GM12878 (cell line): ENCODE data around the gene PLSCR1. TPM values are rescaled to one million over a fixed set of nuclear protein-coding genes. Genes with fewer than 3 reads are reported as not detected.

Experiments used
- ATAC-seq: fragments of 200-7000 bp; cut with Tn5 transposase; 3 replicates; pipeline ENCODE4 v1.9.1; 2020; ENCODE audit warnings: mild to moderate bottlenecking, moderate library complexity
- BruUV-seq: library from RNA; stranded (reverse); fragments of 400-500 nt; replicated peaks from 2 replicates; lab custom pipeline; 2021; lab: Mats Ljungman, UMichigan
- CTCF ChIA-PET: fragments of 300-600 bp; sonication (Branson Sonifier 250); formaldehyde crosslinking; extraction: SDS; loops from one replicate; lab custom pipeline; 2021; ENCODE audit warnings: inconsistent platforms; lab: Yijun Ruan, JAX
- POLR2A ChIA-PET: fragments of 350-600 bp; formaldehyde crosslinking; extraction: SDS; loops from one replicate; lab custom pipeline; 2021; ENCODE audit warnings: inconsistent platforms; lab: Charles Lee
- RAD21 ChIA-PET: fragments of 300-600 bp; sonication (Branson Sonifier 250); formaldehyde crosslinking; loops from one replicate; lab custom pipeline; 2023; ENCODE audit warnings: antibody characterized with exemption; ENCODE audit not compliant: unreplicated experiment; lab: Charles Lee
- SMC1A ChIA-PET: fragments of 300-600 bp; sonication (Branson Sonifier 250); formaldehyde crosslinking; loops from one replicate; lab custom pipeline; 2023; ENCODE audit not compliant: unreplicated experiment, uncharacterized antibody; lab: Charles Lee
- DNase-seq: peaks from one replicate; pipeline ENCODE4 v3.0.0-alpha.2; 2011; ENCODE audit warnings: low read depth, low spot score
- FAIRE-seq: peaks from 3 replicates; lab custom pipeline; 2011; peaks lifted over from hg19 to GRCh38; lab: Jason Lieb, UNC
- H2AFZ ChIP-seq: 2 replicates; pipeline ENCODE4 v1.6.0; 2011; ENCODE audit warnings: low read depth, low read length, control low read depth; ENCODE audit not compliant: control insufficient read depth
- H3K27ac ChIP-seq: 2 replicates; pipeline ENCODE4 v1.5.1; 2011; ENCODE audit warnings: control low read depth; ENCODE audit not compliant: control insufficient read depth, insufficient read depth
- H3K27me3 ChIP-seq, 2 experiments: replicated peaks in 1 of 2; 2 replicates each; pipeline versions ENCODE4 v1.6.0 to v1.6.1; 2011; ENCODE audit warnings: low read length in 1 of 2; ENCODE audit not compliant: control insufficient read depth in 2 of 2, insufficient read depth in 2 of 2
- H3K36me3 ChIP-seq, 2 experiments: 2 replicates each; pipeline ENCODE4 v1.5.1; 2011; ENCODE audit warnings: low read length in 1 of 2; ENCODE audit not compliant: control insufficient read depth in 2 of 2, insufficient read depth in 2 of 2
- H3K4me1 ChIP-seq: 2 replicates; pipeline ENCODE4 v1.6.1; 2011; ENCODE audit warnings: mild to moderate bottlenecking, low read length, moderate library complexity, mixed read lengths; ENCODE audit not compliant: control insufficient read depth, insufficient read depth
- H3K4me2 ChIP-seq: 2 replicates; pipeline ENCODE4 v1.6.0; 2011; ENCODE audit warnings: control low read depth; ENCODE audit not compliant: control insufficient read depth, insufficient read depth
- H3K4me3 ChIP-seq: fragments of 200-600 bp; sonication (generic); 2 replicates; pipeline ENCODE4 v1.5.1; 2016
- H3K79me2 ChIP-seq: 2 replicates; pipeline ENCODE4 v1.6.0; 2011; ENCODE audit warnings: low read length; ENCODE audit not compliant: control insufficient read depth, insufficient read depth
- H3K9ac ChIP-seq: 2 replicates; pipeline ENCODE4 v1.8.0; 2011; ENCODE audit warnings: low read length, control low read depth, mixed read lengths; ENCODE audit not compliant: control insufficient read depth, insufficient read depth
- H3K9me3 ChIP-seq: replicated peaks from 3 replicates; pipeline ENCODE4 v1.5.1; 2011; ENCODE audit warnings: mild to moderate bottlenecking, low read length; ENCODE audit not compliant: control insufficient read depth, insufficient read depth
- H4K20me1 ChIP-seq: 2 replicates; pipeline ENCODE4 v1.6.0; 2011; ENCODE audit not compliant: control insufficient read depth, insufficient read depth
- BCL11A ChIP-seq: IDR thresholded peaks from 2 replicates; pipeline ENCODE4 v1.6.1; 2011; ENCODE audit warnings: low read depth, low read length
- BRCA1 ChIP-seq: IDR thresholded peaks from 2 replicates; pipeline ENCODE4 v1.6.1; 2011; ENCODE audit warnings: low read depth, low read length, improper control_type of control experiment
- CBX5 ChIP-seq: sonication (generic); IDR thresholded peaks from 2 replicates; pipeline ENCODE4 v1.6.1; 2016; ENCODE audit warnings: low read depth, moderate library complexity, mild to moderate bottlenecking, inconsistent platforms
- CEBPB ChIP-seq, 2 experiments: fragments of 150-350 bp in 1 of 2; IDR thresholded peaks; 2 replicates each; pipeline ENCODE4 v1.6.1; 2012 to 2014; ENCODE audit warnings: low read depth in 2 of 2, low read length in 2 of 2, borderline replicate concordance in 1 of 2, inconsistent platforms in 1 of 2
- GABPA ChIP-seq: IDR thresholded peaks from 2 replicates; pipeline ENCODE4 v1.6.1; 2014; ENCODE audit warnings: antibody characterized with exemption, low read depth, mild to moderate bottlenecking, inconsistent platforms
- HDAC6 ChIP-seq: fragments of 200-600 bp; sonication (generic); IDR thresholded peaks from one replicate; pipeline ENCODE4 v1.8.0; 2017; ENCODE audit warnings: antibody characterized with exemption; ENCODE audit not compliant: unreplicated experiment
- NFXL1 ChIP-seq: fragments of 450-650 bp; IDR thresholded peaks from 2 replicates; pipeline ENCODE4 v1.6.1; 2017; ENCODE audit warnings: antibody characterized with exemption, mild to moderate bottlenecking, borderline replicate concordance
- NFYA ChIP-seq: IDR thresholded peaks from 2 replicates; pipeline ENCODE4 v1.6.1; 2011; ENCODE audit warnings: low read depth, mild to moderate bottlenecking, low read length, improper control_type of control experiment, borderline replicate concordance
- NRF1 ChIP-seq: conservative IDR thresholded peaks from 2 replicates; pipeline ENCODE4 v1.6.1; 2011; ENCODE audit warnings: mild to moderate bottlenecking, low read depth, low read length, improper control_type of control experiment
- SMC3 ChIP-seq: IDR thresholded peaks from 2 replicates; pipeline ENCODE4 v1.6.1; 2011; ENCODE audit warnings: low read length, improper control_type of control experiment, borderline replicate concordance
- SREBF1 ChIP-seq: IDR thresholded peaks from 2 replicates; pipeline ENCODE4 v1.6.1; 2012; ENCODE audit warnings: mild to moderate bottlenecking, low read length
- TCF7 ChIP-seq: IDR thresholded peaks from 2 replicates; pipeline ENCODE4 v1.6.1; 2014; ENCODE audit warnings: antibody characterized with exemption, borderline replicate concordance
- ZNF217 ChIP-seq: fragments of 450-650 bp; IDR thresholded peaks from 2 replicates; pipeline ENCODE4 v1.6.1; 2017; ENCODE audit warnings: antibody characterized with exemption, mild to moderate bottlenecking
- WGBS: methylation state at CpG from one replicate; pipeline ENCODE4 v1.1.6; 2016; ENCODE audit warnings: low lambda C conversion rate; ENCODE audit not compliant: insufficient replicate concordance, insufficient coverage; ENCODE audit errors: missing lambda C conversion rate; 5-methylcytosine and 5-hydroxymethylcytosine counted together
- in situ Hi-C: fragments of 300-500 bp; cut with MboI; formaldehyde crosslinking; loops from 9 replicates; pipeline ENCODE4 v1.14.3; 2018; ENCODE audit warnings: mixed read lengths
- intact Hi-C: fragments of 100-400 bp; cut with micrococcal nuclease; formaldehyde crosslinking; loops from one replicate; pipeline ENCODE4 v1.14.2; 2022; ENCODE audit not compliant: unreplicated experiment
- polyA plus RNA-seq, 11 experiments: library from polyadenylated mRNA; depleted of rRNA in 4 of 11; unstranded in 6 of 11; stranded (reverse) in 5 of 11; fragments of >200 nt; fragmentation: Nextera tagmentation in 4 of 11; fragmentation: Illumina TruSeq in 1 of 11; extraction: Ambion mirVana in 4 of 11; extraction: Trizol in 1 of 11; gene quantifications; 1 replicate in 1 of 11; 2 replicates in 10 of 11; pipeline versions ENCODE4 v1.2.1 to v1.2.3, GENCODE V29; 2011 to 2016; ENCODE audit warnings: inconsistent platforms in 2 of 11, missing spikeins in 2 of 11, low read depth in 1 of 11
- total RNA-seq, 4 experiments: library from RNA; depleted of rRNA in 3 of 4; stranded (reverse); fragments of >200 nt in 3 of 4; fragmentation: Illumina TruSeq in 1 of 4; extraction: Trizol in 1 of 4; gene quantifications; 2 replicates each; pipeline versions ENCODE4 v1.2.1 to v1.2.3, GENCODE V29; 2013 to 2021
- TF ChIP-seq, protein P1 (sequence below): fragments of 450-650 bp; IDR thresholded peaks from 2 replicates; pipeline ENCODE4 v1.6.1; 2016; ENCODE audit warnings: mild to moderate bottlenecking, moderate library complexity, borderline replicate concordance

PLSCR1 gene
- total and polyA plus RNA-seq, 10 of the 15 experiments (the other 5 are each of a cell fraction or from before 2014, with no cell fraction given), result 35.4 to 77.8 (median 41.1) TPM

DNA sequence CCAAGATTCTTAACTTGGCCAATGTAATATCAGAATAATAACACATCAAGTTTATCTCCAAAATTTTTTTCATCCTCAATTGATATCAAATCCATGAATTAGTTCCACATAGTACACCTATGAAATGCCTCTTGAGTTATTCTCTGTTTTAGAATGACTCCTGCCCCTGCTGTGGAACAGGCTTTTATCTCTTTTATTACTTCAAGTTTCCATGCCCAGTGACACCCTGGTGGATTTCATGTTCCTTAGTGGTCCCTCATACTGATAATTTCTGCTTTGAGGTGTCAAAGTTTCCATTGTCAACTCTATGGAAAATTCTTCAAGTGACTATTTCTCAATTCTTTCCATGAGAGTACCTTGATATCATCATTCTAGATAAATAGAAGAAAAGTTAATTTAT, 24.6 kb downstream of the PLSCR1 start:
- DNase-seq (no peak), FAIRE-seq (no peak), ATAC-seq (no peak)
- no peak overlapping the region for H2AFZ ChIP-seq
- H4K20me1 ChIP-seq, result no peaks in the 10 kb centered on the region
- H3K9ac ChIP-seq, result no peak overlapping the region
- H3K79me2 ChIP-seq, result no peaks in the 10 kb centered on the region
- in situ Hi-C loops, result no loop called here
- POLR2A ChIA-PET, result no interaction called here
- H3K36me3 ChIP-seq, result peaks cover 0 to 4% of the 10 kb centered on the region in 2 experiments; a peak in 2 of 4 replicates
- SMC1A ChIA-PET, result interaction anchor here (2.1 kb wide), 1 partner anchor 13 kb away, joined by 11 read pairs; no protein-coding TSS in a partner anchor
- no peak for TF ChIP-seq ZNF217
- TF ChIP-seq BRCA1, result no peak
- TF ChIP-seq NRF1, result no peak
- no peak for TF ChIP-seq CEBPB (IDR thresholded peaks at IDR 0.05; ENCODE audit: borderline replicate concordance in 1 of 2, low read depth in 2 of 2, low read length in 2 of 2)
- TF ChIP-seq, all 136 proteins: peak for 0
- no peaks in the 10 kb centered on the region for H3K4me1 ChIP-seq
- no TSS peak for BruUV-seq
- H3K27me3 ChIP-seq, result no peaks in the 10 kb centered on the region
- no peaks in the 10 kb centered on the region for H3K9me3 ChIP-seq
- no peak overlapping the region for H3K4me3 ChIP-seq
- no peak overlapping the region for H3K27ac ChIP-seq
- intact Hi-C loops, result no loop called here
- ChIA-PET CTCF (interaction anchor here (1.4 to 1.5 kb wide), 2 partner anchors 14 to 51 kb away, joined by 3 to 5 read pairs; partner anchors contain the start of gene PLSCR2), RAD21 (no interaction called here)
- no peak overlapping the region for H3K4me2 ChIP-seq

DNA sequence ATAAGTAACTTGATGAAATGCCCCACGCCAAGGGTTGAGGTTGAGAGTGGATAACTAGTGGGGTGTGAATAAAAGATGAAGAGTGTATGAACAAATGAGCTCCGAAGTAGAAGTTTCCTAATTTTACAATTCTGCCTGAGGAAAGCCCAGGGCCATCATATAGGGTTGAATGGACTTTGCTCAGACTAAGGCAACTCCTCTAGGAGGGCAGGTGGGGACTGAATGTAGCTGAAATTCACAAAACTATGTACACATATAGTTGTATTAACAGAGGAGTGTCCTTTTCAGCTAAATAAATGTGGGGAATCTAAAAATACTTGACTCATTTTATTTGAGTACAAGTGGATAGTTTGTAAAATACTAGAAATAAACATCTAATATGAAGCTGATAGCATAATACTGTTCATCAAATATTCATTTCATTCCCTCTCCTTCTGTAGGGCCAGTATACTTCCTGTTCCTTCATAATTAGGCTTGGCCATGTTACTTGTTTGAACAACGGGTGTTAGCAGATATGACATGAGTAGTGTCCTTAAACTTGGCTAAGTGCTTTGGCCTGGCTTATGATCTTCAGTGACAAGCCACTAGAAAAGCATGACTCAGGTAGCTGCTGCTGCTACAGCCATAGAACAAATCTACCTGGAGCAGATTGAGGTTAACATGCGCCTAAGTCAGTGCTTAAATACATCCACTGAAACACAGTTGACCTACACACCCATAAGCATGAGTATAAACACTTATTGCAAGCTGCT, 26.5 kb downstream of the PLSCR1 start:
- no TSS peak for BruUV-seq
- no peak for TF ChIP-seq SREBF1
- TF ChIP-seq HDAC6, result no peak
- TF ChIP-seq BCL11A, result no peak
- TF ChIP-seq NFYA, result no peak
- no peak for TF ChIP-seq TCF7
- TF ChIP-seq, protein P1, sequence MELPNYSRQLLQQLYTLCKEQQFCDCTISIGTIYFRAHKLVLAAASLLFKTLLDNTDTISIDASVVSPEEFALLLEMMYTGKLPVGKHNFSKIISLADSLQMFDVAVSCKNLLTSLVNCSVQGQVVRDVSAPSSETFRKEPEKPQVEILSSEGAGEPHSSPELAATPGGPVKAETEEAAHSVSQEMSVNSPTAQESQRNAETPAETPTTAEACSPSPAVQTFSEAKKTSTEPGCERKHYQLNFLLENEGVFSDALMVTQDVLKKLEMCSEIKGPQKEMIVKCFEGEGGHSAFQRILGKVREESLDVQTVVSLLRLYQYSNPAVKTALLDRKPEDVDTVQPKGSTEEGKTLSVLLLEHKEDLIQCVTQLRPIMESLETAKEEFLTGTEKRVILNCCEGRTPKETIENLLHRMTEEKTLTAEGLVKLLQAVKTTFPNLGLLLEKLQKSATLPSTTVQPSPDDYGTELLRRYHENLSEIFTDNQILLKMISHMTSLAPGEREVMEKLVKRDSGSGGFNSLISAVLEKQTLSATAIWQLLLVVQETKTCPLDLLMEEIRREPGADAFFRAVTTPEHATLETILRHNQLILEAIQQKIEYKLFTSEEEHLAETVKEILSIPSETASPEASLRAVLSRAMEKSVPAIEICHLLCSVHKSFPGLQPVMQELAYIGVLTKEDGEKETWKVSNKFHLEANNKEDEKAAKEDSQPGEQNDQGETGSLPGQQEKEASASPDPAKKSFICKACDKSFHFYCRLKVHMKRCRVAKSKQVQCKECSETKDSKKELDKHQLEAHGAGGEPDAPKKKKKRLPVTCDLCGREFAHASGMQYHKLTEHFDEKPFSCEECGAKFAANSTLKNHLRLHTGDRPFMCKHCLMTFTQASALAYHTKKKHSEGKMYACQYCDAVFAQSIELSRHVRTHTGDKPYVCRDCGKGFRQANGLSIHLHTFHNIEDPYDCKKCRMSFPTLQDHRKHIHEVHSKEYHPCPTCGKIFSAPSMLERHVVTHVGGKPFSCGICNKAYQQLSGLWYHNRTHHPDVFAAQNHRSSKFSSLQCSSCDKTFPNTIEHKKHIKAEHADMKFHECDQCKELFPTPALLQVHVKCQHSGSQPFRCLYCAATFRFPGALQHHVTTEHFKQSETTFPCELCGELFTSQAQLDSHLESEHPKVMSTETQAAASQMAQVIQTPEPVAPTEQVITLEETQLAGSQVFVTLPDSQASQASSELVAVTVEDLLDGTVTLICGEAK, result no peak
- TF ChIP-seq NFXL1, result no peak
- no peak for TF ChIP-seq SMC3
- TF ChIP-seq GABPA, result no peak
- TF ChIP-seq CBX5, result no peak

More for the DNA sequence above, 26.5 kb downstream of the PLSCR1 start:
- in situ Hi-C loops, result no loop called here
- no peak overlapping the region for H3K9ac ChIP-seq
- ChIA-PET SMC1A (interaction anchor here (0.9 to 2.1 kb wide), 4 partner anchors 10 to 22 kb away, joined by 3 to 11 read pairs (median 6); no protein-coding TSS in a partner anchor), CTCF (interaction anchor here (0.6 to 1.5 kb wide), 4 partner anchors 12 to 266 kb away, joined by 3 to 5 read pairs (median 4); no protein-coding TSS in a partner anchor), POLR2A (no interaction called here), RAD21 (no interaction called here)
- H3K9me3 ChIP-seq, result no peaks in the 10 kb centered on the region
- H3K4me1 ChIP-seq, result no peaks in the 10 kb centered on the region
- no peaks in the 10 kb centered on the region for H3K27me3 ChIP-seq
- ATAC-seq, result no peak
- no peak overlapping the region for H3K4me2 ChIP-seq
- no peaks in the 10 kb centered on the region for H4K20me1 ChIP-seq
- H3K27ac ChIP-seq, result no peak overlapping the region
- DNase-seq, result no peak
- no peak overlapping the region for H2AFZ ChIP-seq
- H3K36me3 ChIP-seq, result peaks cover 0 to 6% of the 10 kb centered on the region in 2 experiments; a peak in 3 of 4 replicates
- H3K79me2 ChIP-seq, result no peaks in the 10 kb centered on the region
- WGBS, result 98% methylated on average over 4 of the region's 4 CpGs
- H3K4me3 ChIP-seq, result no peak overlapping the region
- intact Hi-C loops, result no loop called here
- no peak for FAIRE-seq
